SU-DHL-6 (cell line): ENCODE measurements around the gene UNC119B.

Source experiments
- CTCF ChIP-seq: fragments of 200-600 bp; sonication (generic); IDR thresholded peaks from one replicate; pipeline ENCODE4 v1.5.1; 2017; ENCODE audit warnings: antibody characterized with exemption, mild to moderate bottlenecking, low read length, moderate library complexity; ENCODE audit not compliant: insufficient read depth, poor library complexity, severe bottlenecking
- EZH2phosphoT487 ChIP-seq: fragments of 200-600 bp; sonication (generic), shearing (Covaris generic); conservative IDR thresholded peaks from 2 replicates; pipeline ENCODE4 v1.6.1; 2018; ENCODE audit warnings: mild to moderate bottlenecking, antibody characterized with exemption, low read length, moderate library complexity, mixed read lengths

DNA sequence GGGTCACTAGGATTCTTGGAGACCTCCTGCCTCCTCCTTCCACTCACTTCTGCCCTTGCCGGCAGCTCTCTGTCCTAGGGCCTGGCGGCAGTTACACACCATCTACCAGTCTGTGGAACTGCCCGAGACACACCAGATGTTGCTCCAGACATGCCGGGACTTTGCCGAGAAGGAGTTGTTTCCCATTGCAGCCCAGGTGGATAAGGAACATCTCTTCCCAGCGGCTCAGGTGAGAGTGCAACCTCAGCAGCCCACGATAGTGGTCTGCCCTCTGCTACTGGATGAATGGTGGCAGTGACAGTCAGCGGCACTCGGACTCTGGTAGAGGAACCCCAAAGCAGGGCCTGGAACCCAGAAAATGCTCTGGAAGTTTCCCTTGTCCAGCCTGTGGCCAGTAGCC, 16.7 kb downstream of the UNC119B start:
- TF ChIP-seq CTCF (no peak), EZH2phosphoT487 (no peak)
